ENCODE measurements around the gene ZBTB4. TPM values are rescaled to one million over a fixed set of nuclear protein-coding genes. Genes with fewer than 3 reads are reported as not detected.
A peak's percentile ranks its signal among the peaks of the same experiment; 100 is the strongest.

ZBTB4 gene
- total RNA-seq, 1 donor = 36.2 TPM

- TF ChIP-seq CTCF (IDR thresholded peaks at IDR 0.05; ENCODE audit: extremely low read depth, low read depth, low read length) = no peak
- Histone ChIP-seq H2AFZ (ENCODE audit: low read length) (peak overlapping the region; percentile 41), H3K36me3 (ENCODE audit: insufficient read depth, low read length) (no peaks in the 10 kb centered on the region), H3K4me3 (ENCODE audit: insufficient read depth, low read length) (peak overlapping the region; percentile 58), H3K27me3 (ENCODE audit: insufficient read depth, low read length) (peaks cover 41% of the 10 kb centered on the region), H3K9me3 (ENCODE audit: low read depth, low read length) (no peaks in the 10 kb centered on the region), H3K27ac (ENCODE audit: low read depth, low read length) (no peak overlapping the region), H3K4me1 (ENCODE audit: insufficient read depth, low read length) (peaks cover 35% of the 10 kb centered on the region), H3K79me2 (ENCODE audit: insufficient read depth, low read length) (no peaks in the 10 kb centered on the region), H4K20me1 (ENCODE audit: insufficient read depth, low read length) (no peaks in the 10 kb centered on the region), H3K4me2 (ENCODE audit: insufficient read depth, low read length) (peak overlapping the region; percentile 77)
- peak; percentile 86 for DNase-seq (ENCODE audit: insufficient read length, low spot score, missing footprints)
These were observed 39.2 kb downstream of the ZBTB4 start for GRCh38 chr17:7440113-7440833.

GRCh38 chr17:7439462-7440112 is 39.8 kb downstream of the ZBTB4 start, which contains the start of gene FGF11:
Gene FGF11 (plus strand): TSS chr17:7439512. CDS start chr17:7439621, 109 bp downstream.
- H3K36me3 ChIP-seq (ENCODE audit: insufficient read depth, low read length) = no peaks in the 10 kb centered on the region
- peak; percentile 59 for DNase-seq (ENCODE audit: insufficient read length, low spot score, missing footprints)
- no peaks in the 10 kb centered on the region for H3K9me3 ChIP-seq (ENCODE audit: low read depth, low read length)
- H3K79me2 ChIP-seq (ENCODE audit: insufficient read depth, low read length) = no peaks in the 10 kb centered on the region
- peak within 1 kb of the TSS; percentile 58 for H3K4me3 ChIP-seq (ENCODE audit: insufficient read depth, low read length)
- no peaks in the 10 kb centered on the region for H4K20me1 ChIP-seq (ENCODE audit: insufficient read depth, low read length)
- peak within 1 kb of the TSS; percentile 85 for H3K4me2 ChIP-seq (ENCODE audit: insufficient read depth, low read length)
- peak within 1 kb of the TSS; percentile 41 for H2AFZ ChIP-seq (ENCODE audit: low read length)
- H3K4me1 ChIP-seq (ENCODE audit: insufficient read depth, low read length) = peaks cover 35% of the 10 kb centered on the region
- peaks cover 40% of the 10 kb centered on the region for H3K27me3 ChIP-seq (ENCODE audit: insufficient read depth, low read length)
- no peak within 1 kb of the TSS for H3K27ac ChIP-seq (ENCODE audit: low read depth, low read length)
- no peak for TF ChIP-seq CTCF (IDR thresholded peaks at IDR 0.05; ENCODE audit: extremely low read depth, low read depth, low read length)

- Histone ChIP-seq H3K36me3 (ENCODE audit: insufficient read depth, low read length) (no peaks in the 10 kb centered on the region), H3K4me2 (ENCODE audit: insufficient read depth, low read length) (no peak overlapping the region), H4K20me1 (ENCODE audit: insufficient read depth, low read length) (no peaks in the 10 kb centered on the region), H3K27me3 (ENCODE audit: insufficient read depth, low read length) (peaks cover 40% of the 10 kb centered on the region), H3K4me1 (ENCODE audit: insufficient read depth, low read length) (peaks cover 28% of the 10 kb centered on the region), H3K9me3 (ENCODE audit: low read depth, low read length) (no peaks in the 10 kb centered on the region), H3K4me3 (ENCODE audit: insufficient read depth, low read length) (no peak overlapping the region), H2AFZ (ENCODE audit: low read length) (no peak overlapping the region), H3K27ac (ENCODE audit: low read depth, low read length) (no peak overlapping the region), H3K79me2 (ENCODE audit: insufficient read depth, low read length) (no peaks in the 10 kb centered on the region)
- DNase-seq (ENCODE audit: insufficient read length, low spot score, missing footprints) = peak; percentile 80
- TF ChIP-seq CTCF (IDR thresholded peaks at IDR 0.05; ENCODE audit: extremely low read depth, low read depth, low read length) = no peak
These were observed 40.6 kb downstream of the ZBTB4 start for GRCh38 chr17:7438656-7439460.
